GM23338 (cell line): ENCODE measurements around the gene HSFX2.
"Not testable (repeated sequence)": the region's sequence is repeated elsewhere in the genome, so short reads cannot be mapped to it uniquely, and the experiment has no call there.

Experiments
- CREB1 ChIP-seq: fragments of 250-450 bp; sonication (Bioruptor Pico); IDR thresholded peaks from 2 replicates; pipeline ENCODE4 v1.5.0; 2020; ENCODE audit warnings: low read depth, mild to moderate bottlenecking, moderate library complexity
- EZH2 ChIP-seq: fragments of 200-600 bp; sonication (generic); IDR thresholded peaks from one replicate; pipeline ENCODE4 v1.8.0; 2017; ENCODE audit warnings: antibody characterized with exemption, mild to moderate bottlenecking, low read depth; ENCODE audit not compliant: unreplicated experiment
- EZH2phosphoT487 ChIP-seq: fragments of 200-600 bp; sonication (generic); IDR thresholded peaks from one replicate; pipeline ENCODE4 v1.8.1; 2018; ENCODE audit warnings: antibody characterized with exemption; ENCODE audit not compliant: unreplicated experiment
- JUNB ChIP-seq: IDR thresholded peaks from one replicate; pipeline ENCODE4 v1.6.1; 2016; ENCODE audit warnings: antibody characterized with exemption; ENCODE audit not compliant: unreplicated experiment
- NANOG ChIP-seq: IDR thresholded peaks from 2 replicates; pipeline ENCODE4 v1.6.1; 2016; ENCODE audit warnings: antibody characterized with exemption, borderline replicate concordance
- POLR2AphosphoS5 ChIP-seq: IDR thresholded peaks from 2 replicates; pipeline ENCODE4 v1.6.1; 2016; ENCODE audit warnings: antibody characterized with exemption, low read depth
- STAT1 ChIP-seq: IDR thresholded peaks from one replicate; pipeline ENCODE4 v1.6.1; 2016; ENCODE audit warnings: antibody characterized with exemption; ENCODE audit not compliant: unreplicated experiment
- ZNF331 ChIP-seq: fragments of 250-450 bp; sonication (Bioruptor Pico); IDR thresholded peaks from 2 replicates; pipeline ENCODE4 v1.5.0; 2020; ENCODE audit warnings: low read depth, mild to moderate bottlenecking, moderate library complexity
- TF ChIP-seq, protein P1 (sequence below), 2 experiments: fragments of 200-600 bp in 1 of 2; sonication (generic) in 1 of 2; conservative IDR thresholded peaks; 2 replicates each; pipeline versions ENCODE4 v1.5.1 to v1.6.1; 2016 to 2017; ENCODE audit warnings: antibody characterized with exemption in 2 of 2, low read depth in 2 of 2, mild to moderate bottlenecking in 2 of 2, moderate library complexity in 1 of 2
- TF ChIP-seq, protein P2 (sequence below): IDR thresholded peaks from 2 replicates; pipeline ENCODE4 v1.6.1; 2016; ENCODE audit warnings: antibody characterized with exemption
- TF ChIP-seq, protein P3 (sequence below): IDR thresholded peaks from one replicate; pipeline ENCODE4 v1.6.1; 2018; ENCODE audit warnings: antibody characterized with exemption; ENCODE audit not compliant: unreplicated experiment

DNA sequence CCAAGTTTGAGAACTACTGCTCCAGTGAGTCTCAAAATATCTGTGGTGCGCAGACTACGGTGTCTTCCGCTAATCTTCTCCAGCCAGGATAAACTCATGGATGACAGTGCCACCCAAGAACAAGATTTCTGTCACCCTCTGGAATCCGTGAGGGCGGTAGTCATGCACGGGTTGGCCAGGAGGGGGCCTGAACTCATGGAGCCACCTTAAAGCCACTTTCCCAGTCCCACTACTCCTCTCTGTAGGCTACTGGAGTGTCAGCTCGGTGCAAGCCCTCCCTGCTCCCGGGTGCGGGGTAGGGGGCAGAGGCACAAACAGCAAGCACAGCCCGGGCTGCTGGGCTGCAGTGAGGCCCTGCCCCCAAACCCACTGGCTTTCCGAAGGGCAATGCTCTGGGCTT is 3.5 kb upstream of the HSFX2 start:
- TF ChIP-seq EZH2; POLR2AphosphoS5; EZH2phosphoT487; ZNF331 (CRISPR knock-in tag); JUNB; CREB1 (CRISPR knock-in tag); STAT1; NANOG: not testable (repeated sequence)
- TF ChIP-seq, protein P1, sequence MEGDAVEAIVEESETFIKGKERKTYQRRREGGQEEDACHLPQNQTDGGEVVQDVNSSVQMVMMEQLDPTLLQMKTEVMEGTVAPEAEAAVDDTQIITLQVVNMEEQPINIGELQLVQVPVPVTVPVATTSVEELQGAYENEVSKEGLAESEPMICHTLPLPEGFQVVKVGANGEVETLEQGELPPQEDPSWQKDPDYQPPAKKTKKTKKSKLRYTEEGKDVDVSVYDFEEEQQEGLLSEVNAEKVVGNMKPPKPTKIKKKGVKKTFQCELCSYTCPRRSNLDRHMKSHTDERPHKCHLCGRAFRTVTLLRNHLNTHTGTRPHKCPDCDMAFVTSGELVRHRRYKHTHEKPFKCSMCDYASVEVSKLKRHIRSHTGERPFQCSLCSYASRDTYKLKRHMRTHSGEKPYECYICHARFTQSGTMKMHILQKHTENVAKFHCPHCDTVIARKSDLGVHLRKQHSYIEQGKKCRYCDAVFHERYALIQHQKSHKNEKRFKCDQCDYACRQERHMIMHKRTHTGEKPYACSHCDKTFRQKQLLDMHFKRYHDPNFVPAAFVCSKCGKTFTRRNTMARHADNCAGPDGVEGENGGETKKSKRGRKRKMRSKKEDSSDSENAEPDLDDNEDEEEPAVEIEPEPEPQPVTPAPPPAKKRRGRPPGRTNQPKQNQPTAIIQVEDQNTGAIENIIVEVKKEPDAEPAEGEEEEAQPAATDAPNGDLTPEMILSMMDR (conservative IDR thresholded peaks at IDR 0.05; ENCODE audit: low read depth in 2 of 2): 0 out of 4 replicates have a peak, but pooled peaks have one; percentile 22 to 25
- TF ChIP-seq, protein P2, sequence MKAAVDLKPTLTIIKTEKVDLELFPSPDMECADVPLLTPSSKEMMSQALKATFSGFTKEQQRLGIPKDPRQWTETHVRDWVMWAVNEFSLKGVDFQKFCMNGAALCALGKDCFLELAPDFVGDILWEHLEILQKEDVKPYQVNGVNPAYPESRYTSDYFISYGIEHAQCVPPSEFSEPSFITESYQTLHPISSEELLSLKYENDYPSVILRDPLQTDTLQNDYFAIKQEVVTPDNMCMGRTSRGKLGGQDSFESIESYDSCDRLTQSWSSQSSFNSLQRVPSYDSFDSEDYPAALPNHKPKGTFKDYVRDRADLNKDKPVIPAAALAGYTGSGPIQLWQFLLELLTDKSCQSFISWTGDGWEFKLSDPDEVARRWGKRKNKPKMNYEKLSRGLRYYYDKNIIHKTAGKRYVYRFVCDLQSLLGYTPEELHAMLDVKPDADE: not testable (repeated sequence)
- TF ChIP-seq, protein P3, sequence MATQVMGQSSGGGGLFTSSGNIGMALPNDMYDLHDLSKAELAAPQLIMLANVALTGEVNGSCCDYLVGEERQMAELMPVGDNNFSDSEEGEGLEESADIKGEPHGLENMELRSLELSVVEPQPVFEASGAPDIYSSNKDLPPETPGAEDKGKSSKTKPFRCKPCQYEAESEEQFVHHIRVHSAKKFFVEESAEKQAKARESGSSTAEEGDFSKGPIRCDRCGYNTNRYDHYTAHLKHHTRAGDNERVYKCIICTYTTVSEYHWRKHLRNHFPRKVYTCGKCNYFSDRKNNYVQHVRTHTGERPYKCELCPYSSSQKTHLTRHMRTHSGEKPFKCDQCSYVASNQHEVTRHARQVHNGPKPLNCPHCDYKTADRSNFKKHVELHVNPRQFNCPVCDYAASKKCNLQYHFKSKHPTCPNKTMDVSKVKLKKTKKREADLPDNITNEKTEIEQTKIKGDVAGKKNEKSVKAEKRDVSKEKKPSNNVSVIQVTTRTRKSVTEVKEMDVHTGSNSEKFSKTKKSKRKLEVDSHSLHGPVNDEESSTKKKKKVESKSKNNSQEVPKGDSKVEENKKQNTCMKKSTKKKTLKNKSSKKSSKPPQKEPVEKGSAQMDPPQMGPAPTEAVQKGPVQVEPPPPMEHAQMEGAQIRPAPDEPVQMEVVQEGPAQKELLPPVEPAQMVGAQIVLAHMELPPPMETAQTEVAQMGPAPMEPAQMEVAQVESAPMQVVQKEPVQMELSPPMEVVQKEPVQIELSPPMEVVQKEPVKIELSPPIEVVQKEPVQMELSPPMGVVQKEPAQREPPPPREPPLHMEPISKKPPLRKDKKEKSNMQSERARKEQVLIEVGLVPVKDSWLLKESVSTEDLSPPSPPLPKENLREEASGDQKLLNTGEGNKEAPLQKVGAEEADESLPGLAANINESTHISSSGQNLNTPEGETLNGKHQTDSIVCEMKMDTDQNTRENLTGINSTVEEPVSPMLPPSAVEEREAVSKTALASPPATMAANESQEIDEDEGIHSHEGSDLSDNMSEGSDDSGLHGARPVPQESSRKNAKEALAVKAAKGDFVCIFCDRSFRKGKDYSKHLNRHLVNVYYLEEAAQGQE: not testable (repeated sequence)
